Cardiac fibroblast (primary cell): ENCODE data around the gene ZNF541.

Source experiments
- DNase-seq, 2 donors: peaks; one replicate each; pipeline versions ENCODE4 v3.0.0 to v3.0.0-alpha.2; 2010; ENCODE audit warnings: low read depth in 2 of 2
- H3K4me3 ChIP-seq, 2 donors: replicated peaks in 1 of 2; 1 replicate in 1 of 2; 2 replicates in 1 of 2; pipeline ENCODE4 v1.5.1; 2011; ENCODE audit warnings: low read depth in 2 of 2, low read length in 2 of 2, mild to moderate bottlenecking in 2 of 2, moderate library complexity in 1 of 2
- CTCF ChIP-seq: IDR thresholded peaks from one replicate; pipeline ENCODE4 v1.5.1; 2011; ENCODE audit warnings: low read depth, mild to moderate bottlenecking, low read length, inconsistent platforms

The ZNF541 gene

GRCh38 chr19:47614021-47614295 lies 41.0 kb upstream of the ZNF541 start:
- TF ChIP-seq CTCF, result no peak
- no peak overlapping the region for H3K4me3 ChIP-seq

GRCh38 chr19:47613165-47614020 lies 40.4 kb upstream of the ZNF541 start:
- TF ChIP-seq CTCF, result no peak
- no peak overlapping the region for H3K4me3 ChIP-seq
- peak; percentile 52 to 84 for DNase-seq

More at GRCh38 chr19:47614021-47614295, 41.0 kb upstream of the ZNF541 start:
- DNase-seq, result no peak

GRCh38 chr19:47610902-47611301 lies 38.0 kb upstream of the ZNF541 start:
- H3K4me3 ChIP-seq, result peak overlapping the region; percentile 70 to 95
- no peak for TF ChIP-seq CTCF
- no peak for DNase-seq

GRCh38 chr19:47609906-47610894 lies 37.3 kb upstream of the ZNF541 start:
- no peak for TF ChIP-seq CTCF
- peak overlapping the region; percentile 70 to 95 for H3K4me3 ChIP-seq
- peak; percentile 48 to 57 for DNase-seq

GRCh38 chr19:47608969-47609905 lies 36.3 kb upstream of the ZNF541 start, which contains the start of gene BICRA:
BICRA (plus strand) TSS chr19:47609134; CDS start chr19:47673575, 64,441 bp downstream.
- DNase-seq, result peak; percentile 78 to 88
- H3K4me3 ChIP-seq, result peak within 1 kb of the TSS; percentile 82 to 95
- TF ChIP-seq CTCF, result no peak
